NCI-H187 treated with DMSO at 0.1 percent for 48 hours (cell line): ENCODE data around the gene HS3ST4.

ENCODE experiments used
- DNase-seq: peaks from one replicate; lab custom pipeline; 2025; lab: John Stamatoyannopoulos, UW

Gene HS3ST4

GRCh38 chr16:25691519-25692091 is at the start of gene HS3ST4:
TSS of gene HS3ST4 (plus strand) at chr16:25691959.
- DNase-seq: no peak

GRCh38 chr16:25643633-25644032 is 48.1 kb upstream of the HS3ST4 start:
- no peak for DNase-seq

GRCh38 chr16:25656639-25657038 is 35.1 kb upstream of the HS3ST4 start:
- no peak for DNase-seq

- DNase-seq: no peak
These were observed 14.9 kb upstream of the HS3ST4 start for GRCh38 chr16:25676820-25677219.

- DNase-seq: no peak
These were observed 12.2 kb upstream of the HS3ST4 start for GRCh38 chr16:25679511-25679910.

- no peak for DNase-seq
These were observed 2.5 kb upstream of the HS3ST4 start for GRCh38 chr16:25689137-25689836.

- no peak for DNase-seq
These were observed 1.1 kb upstream of the HS3ST4 start for GRCh38 chr16:25690552-25691143.

- DNase-seq: no peak
These were observed 587 bp downstream of the HS3ST4 start for GRCh38 chr16:25692351-25692741.

GRCh38 chr16:25692742-25693508 is 1.2 kb downstream of the HS3ST4 start:
- DNase-seq: no peak

- no peak for DNase-seq
These were observed 1.9 kb downstream of the HS3ST4 start for GRCh38 chr16:25693631-25694030.

GRCh38 chr16:25699069-25699468 is 7.3 kb downstream of the HS3ST4 start:
- no peak for DNase-seq

GRCh38 chr16:25700547-25700946 is 8.8 kb downstream of the HS3ST4 start:
- DNase-seq: no peak

- DNase-seq: no peak
These were observed 15.8 kb downstream of the HS3ST4 start for GRCh38 chr16:25707553-25707952.

GRCh38 chr16:25707982-25708583 is 16.3 kb downstream of the HS3ST4 start:
- no peak for DNase-seq

- no peak for DNase-seq
These were observed 17.5 kb downstream of the HS3ST4 start for GRCh38 chr16:25709213-25709612.

- no peak for DNase-seq
These were observed 22.2 kb downstream of the HS3ST4 start for GRCh38 chr16:25713785-25714570.

GRCh38 chr16:25716186-25716585 is 24.4 kb downstream of the HS3ST4 start:
- no peak for DNase-seq

GRCh38 chr16:25721439-25721838 is 29.7 kb downstream of the HS3ST4 start:
- DNase-seq: no peak

- DNase-seq: no peak
These were observed 34.8 kb downstream of the HS3ST4 start for GRCh38 chr16:25726430-25727098.

- DNase-seq: no peak
These were observed 37.6 kb downstream of the HS3ST4 start for GRCh38 chr16:25729188-25729915.
